K562 (cell line): ENCODE results near the gene ANXA4. TPM values are rescaled to one million over a fixed set of nuclear protein-coding genes. Genes with fewer than 3 reads are reported as not detected.

ENCODE experiments used
- HMG20B ChIP-seq: fragments of 250-450 bp; sonication (Bioruptor Pico); IDR thresholded peaks from 2 replicates; pipeline ENCODE4 v1.5.0; 2021; ENCODE audit warnings: mild to moderate bottlenecking
- IRF2 ChIP-seq: sonication (generic); formaldehyde crosslinking; IDR thresholded peaks from 2 replicates; pipeline ENCODE4 v1.8.1; 2022; ENCODE audit warnings: mild to moderate bottlenecking, missing genetic modification reagents
- ZFX ChIP-seq: sonication (generic); formaldehyde crosslinking; IDR thresholded peaks from 2 replicates; pipeline ENCODE4 v1.8.0; 2022; ENCODE audit warnings: mild to moderate bottlenecking, missing genetic modification reagents, moderate library complexity
- ZNF212 ChIP-seq: fragments of 450-650 bp; formaldehyde crosslinking; IDR thresholded peaks from 2 replicates; pipeline ENCODE4 v1.4.0; 2020; ENCODE audit warnings: mild to moderate bottlenecking
- polyA plus RNA-seq, 8 experiments: library from polyadenylated mRNA; depleted of rRNA in 4 of 8; stranded (reverse) in 5 of 8; unstranded in 3 of 8; fragments of >200 nt; fragmentation: Nextera tagmentation in 2 of 8; fragmentation: Illumina TruSeq in 1 of 8; extraction: Ambion mirVana in 2 of 8; extraction: Trizol in 1 of 8; gene quantifications; 2 replicates each; pipeline versions ENCODE4 v1.2.1 to v1.2.3, GENCODE V29; 2011 to 2014; ENCODE audit warnings: inconsistent platforms in 1 of 8, missing spikeins in 1 of 8
- total RNA-seq, 7 experiments: library from RNA; depleted of rRNA in 6 of 7; stranded (reverse); fragments of >200 nt in 6 of 7; fragmentation: Illumina TruSeq in 2 of 7; extraction: Trizol in 2 of 7; gene quantifications; 2 replicates each; pipeline versions ENCODE4 v1.2.1 to v1.2.3, GENCODE V29; 2011 to 2021; ENCODE audit warnings: low replicate concordance in 1 of 7
- TF ChIP-seq, protein P1 (sequence below): fragments of 450-650 bp; IDR thresholded peaks from 2 replicates; pipeline ENCODE4 v1.6.1; 2016; ENCODE audit warnings: mild to moderate bottlenecking, moderate library complexity
- TF ChIP-seq, protein P2 (sequence below): sonication (generic); formaldehyde crosslinking; IDR thresholded peaks from 2 replicates; pipeline ENCODE4 v1.8.0; 2022; ENCODE audit warnings: mild to moderate bottlenecking, missing genetic modification reagents, borderline replicate concordance

Gene ANXA4
- total and polyA plus RNA-seq, 9 of the 15 experiments (the other 6 are each of a cell fraction or from before 2014, with no cell fraction given), result 3.4 to 13.6 (median 11.6) TPM

- TF ChIP-seq, protein P1, sequence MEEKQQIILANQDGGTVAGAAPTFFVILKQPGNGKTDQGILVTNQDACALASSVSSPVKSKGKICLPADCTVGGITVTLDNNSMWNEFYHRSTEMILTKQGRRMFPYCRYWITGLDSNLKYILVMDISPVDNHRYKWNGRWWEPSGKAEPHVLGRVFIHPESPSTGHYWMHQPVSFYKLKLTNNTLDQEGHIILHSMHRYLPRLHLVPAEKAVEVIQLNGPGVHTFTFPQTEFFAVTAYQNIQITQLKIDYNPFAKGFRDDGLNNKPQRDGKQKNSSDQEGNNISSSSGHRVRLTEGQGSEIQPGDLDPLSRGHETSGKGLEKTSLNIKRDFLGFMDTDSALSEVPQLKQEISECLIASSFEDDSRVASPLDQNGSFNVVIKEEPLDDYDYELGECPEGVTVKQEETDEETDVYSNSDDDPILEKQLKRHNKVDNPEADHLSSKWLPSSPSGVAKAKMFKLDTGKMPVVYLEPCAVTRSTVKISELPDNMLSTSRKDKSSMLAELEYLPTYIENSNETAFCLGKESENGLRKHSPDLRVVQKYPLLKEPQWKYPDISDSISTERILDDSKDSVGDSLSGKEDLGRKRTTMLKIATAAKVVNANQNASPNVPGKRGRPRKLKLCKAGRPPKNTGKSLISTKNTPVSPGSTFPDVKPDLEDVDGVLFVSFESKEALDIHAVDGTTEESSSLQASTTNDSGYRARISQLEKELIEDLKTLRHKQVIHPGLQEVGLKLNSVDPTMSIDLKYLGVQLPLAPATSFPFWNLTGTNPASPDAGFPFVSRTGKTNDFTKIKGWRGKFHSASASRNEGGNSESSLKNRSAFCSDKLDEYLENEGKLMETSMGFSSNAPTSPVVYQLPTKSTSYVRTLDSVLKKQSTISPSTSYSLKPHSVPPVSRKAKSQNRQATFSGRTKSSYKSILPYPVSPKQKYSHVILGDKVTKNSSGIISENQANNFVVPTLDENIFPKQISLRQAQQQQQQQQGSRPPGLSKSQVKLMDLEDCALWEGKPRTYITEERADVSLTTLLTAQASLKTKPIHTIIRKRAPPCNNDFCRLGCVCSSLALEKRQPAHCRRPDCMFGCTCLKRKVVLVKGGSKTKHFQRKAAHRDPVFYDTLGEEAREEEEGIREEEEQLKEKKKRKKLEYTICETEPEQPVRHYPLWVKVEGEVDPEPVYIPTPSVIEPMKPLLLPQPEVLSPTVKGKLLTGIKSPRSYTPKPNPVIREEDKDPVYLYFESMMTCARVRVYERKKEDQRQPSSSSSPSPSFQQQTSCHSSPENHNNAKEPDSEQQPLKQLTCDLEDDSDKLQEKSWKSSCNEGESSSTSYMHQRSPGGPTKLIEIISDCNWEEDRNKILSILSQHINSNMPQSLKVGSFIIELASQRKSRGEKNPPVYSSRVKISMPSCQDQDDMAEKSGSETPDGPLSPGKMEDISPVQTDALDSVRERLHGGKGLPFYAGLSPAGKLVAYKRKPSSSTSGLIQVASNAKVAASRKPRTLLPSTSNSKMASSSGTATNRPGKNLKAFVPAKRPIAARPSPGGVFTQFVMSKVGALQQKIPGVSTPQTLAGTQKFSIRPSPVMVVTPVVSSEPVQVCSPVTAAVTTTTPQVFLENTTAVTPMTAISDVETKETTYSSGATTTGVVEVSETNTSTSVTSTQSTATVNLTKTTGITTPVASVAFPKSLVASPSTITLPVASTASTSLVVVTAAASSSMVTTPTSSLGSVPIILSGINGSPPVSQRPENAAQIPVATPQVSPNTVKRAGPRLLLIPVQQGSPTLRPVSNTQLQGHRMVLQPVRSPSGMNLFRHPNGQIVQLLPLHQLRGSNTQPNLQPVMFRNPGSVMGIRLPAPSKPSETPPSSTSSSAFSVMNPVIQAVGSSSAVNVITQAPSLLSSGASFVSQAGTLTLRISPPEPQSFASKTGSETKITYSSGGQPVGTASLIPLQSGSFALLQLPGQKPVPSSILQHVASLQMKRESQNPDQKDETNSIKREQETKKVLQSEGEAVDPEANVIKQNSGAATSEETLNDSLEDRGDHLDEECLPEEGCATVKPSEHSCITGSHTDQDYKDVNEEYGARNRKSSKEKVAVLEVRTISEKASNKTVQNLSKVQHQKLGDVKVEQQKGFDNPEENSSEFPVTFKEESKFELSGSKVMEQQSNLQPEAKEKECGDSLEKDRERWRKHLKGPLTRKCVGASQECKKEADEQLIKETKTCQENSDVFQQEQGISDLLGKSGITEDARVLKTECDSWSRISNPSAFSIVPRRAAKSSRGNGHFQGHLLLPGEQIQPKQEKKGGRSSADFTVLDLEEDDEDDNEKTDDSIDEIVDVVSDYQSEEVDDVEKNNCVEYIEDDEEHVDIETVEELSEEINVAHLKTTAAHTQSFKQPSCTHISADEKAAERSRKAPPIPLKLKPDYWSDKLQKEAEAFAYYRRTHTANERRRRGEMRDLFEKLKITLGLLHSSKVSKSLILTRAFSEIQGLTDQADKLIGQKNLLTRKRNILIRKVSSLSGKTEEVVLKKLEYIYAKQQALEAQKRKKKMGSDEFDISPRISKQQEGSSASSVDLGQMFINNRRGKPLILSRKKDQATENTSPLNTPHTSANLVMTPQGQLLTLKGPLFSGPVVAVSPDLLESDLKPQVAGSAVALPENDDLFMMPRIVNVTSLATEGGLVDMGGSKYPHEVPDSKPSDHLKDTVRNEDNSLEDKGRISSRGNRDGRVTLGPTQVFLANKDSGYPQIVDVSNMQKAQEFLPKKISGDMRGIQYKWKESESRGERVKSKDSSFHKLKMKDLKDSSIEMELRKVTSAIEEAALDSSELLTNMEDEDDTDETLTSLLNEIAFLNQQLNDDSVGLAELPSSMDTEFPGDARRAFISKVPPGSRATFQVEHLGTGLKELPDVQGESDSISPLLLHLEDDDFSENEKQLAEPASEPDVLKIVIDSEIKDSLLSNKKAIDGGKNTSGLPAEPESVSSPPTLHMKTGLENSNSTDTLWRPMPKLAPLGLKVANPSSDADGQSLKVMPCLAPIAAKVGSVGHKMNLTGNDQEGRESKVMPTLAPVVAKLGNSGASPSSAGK, result peak; percentile 90
- TF ChIP-seq ZNF212 (CRISPR knock-in tag) (no peak), ZFX (CRISPR knock-in tag) (peak; percentile 97), IRF2 (CRISPR knock-in tag) (no peak), HMG20B (CRISPR knock-in tag) (no peak)
- TF ChIP-seq, protein P2, sequence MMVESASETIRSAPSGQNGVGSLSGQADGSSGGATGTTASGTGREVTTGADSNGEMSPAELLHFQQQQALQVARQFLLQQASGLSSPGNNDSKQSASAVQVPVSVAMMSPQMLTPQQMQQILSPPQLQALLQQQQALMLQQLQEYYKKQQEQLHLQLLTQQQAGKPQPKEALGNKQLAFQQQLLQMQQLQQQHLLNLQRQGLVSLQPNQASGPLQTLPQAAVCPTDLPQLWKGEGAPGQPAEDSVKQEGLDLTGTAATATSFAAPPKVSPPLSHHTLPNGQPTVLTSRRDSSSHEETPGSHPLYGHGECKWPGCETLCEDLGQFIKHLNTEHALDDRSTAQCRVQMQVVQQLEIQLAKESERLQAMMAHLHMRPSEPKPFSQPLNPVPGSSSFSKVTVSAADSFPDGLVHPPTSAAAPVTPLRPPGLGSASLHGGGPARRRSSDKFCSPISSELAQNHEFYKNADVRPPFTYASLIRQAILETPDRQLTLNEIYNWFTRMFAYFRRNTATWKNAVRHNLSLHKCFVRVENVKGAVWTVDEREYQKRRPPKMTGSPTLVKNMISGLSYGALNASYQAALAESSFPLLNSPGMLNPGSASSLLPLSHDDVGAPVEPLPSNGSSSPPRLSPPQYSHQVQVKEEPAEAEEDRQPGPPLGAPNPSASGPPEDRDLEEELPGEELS, result peak; percentile 97
Observed at GRCh38 chr2:69829256-69830044, 87.5 kb downstream of the ANXA4 start, which contains the start of gene GMCL1 (continued).
